ENCODE measurements around the gene CPPED1.

Gene CPPED1

GRCh38 chr16:12681653-12682052 lies 122.0 kb downstream of the CPPED1 start:
- H3K4me3 ChIP-seq (ENCODE audit: low read length): no peak overlapping the region
- TF ChIP-seq ZNF274 (IDR thresholded peaks at IDR 0.05; ENCODE audit: low read depth, low read length): no peak

- no peak overlapping the region for H3K4me3 ChIP-seq (ENCODE audit: low read length)
- TF ChIP-seq ZNF274 (IDR thresholded peaks at IDR 0.05; ENCODE audit: low read depth, low read length): no peak
These were observed 123.2 kb downstream of the CPPED1 start for GRCh38 chr16:12680531-12680930.

DNA sequence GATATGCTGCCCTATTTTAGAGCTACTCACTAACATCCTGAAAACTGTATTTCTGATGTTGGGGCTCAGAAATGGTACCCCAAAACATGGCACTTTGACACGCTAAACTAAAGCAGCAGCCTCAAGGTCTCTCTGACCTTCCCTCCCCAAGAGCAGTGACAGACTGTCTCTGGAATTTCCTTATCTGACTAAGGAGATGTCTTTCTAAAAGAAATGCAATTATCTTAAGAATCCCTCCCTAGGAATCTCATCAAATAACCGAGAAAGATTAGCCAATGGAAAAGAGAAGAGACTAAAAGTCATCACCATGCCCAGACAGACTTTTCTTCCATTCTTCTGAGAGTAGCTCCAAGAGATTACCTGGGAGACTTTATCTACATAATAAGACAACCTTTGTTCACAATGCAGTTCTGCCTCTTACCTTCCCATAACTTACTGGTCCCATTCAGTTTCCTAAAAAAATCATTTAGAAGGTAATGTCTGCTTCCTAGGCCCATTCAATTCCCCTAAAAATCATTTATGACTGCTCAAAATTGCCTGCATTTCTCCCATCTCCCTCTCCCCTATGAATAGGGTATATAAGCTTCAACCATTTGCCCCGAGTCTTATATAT lies 123.9 kb downstream of the CPPED1 start:
- no peak overlapping the region for H3K4me3 ChIP-seq (ENCODE audit: low read length)
- no peak for TF ChIP-seq ZNF274 (IDR thresholded peaks at IDR 0.05; ENCODE audit: low read depth, low read length)

GRCh38 chr16:12678983-12679382 lies 124.7 kb downstream of the CPPED1 start:
- H3K4me3 ChIP-seq (ENCODE audit: low read length): no peak overlapping the region
- no peak for TF ChIP-seq ZNF274 (IDR thresholded peaks at IDR 0.05; ENCODE audit: low read depth, low read length)

- TF ChIP-seq ZNF274 (IDR thresholded peaks at IDR 0.05; ENCODE audit: low read depth, low read length): no peak
- no peak overlapping the region for H3K4me3 ChIP-seq (ENCODE audit: low read length)
These were observed 126.2 kb downstream of the CPPED1 start for GRCh38 chr16:12677502-12677901.

- no peak for TF ChIP-seq ZNF274 (IDR thresholded peaks at IDR 0.05; ENCODE audit: low read depth, low read length)
- no peak overlapping the region for H3K4me3 ChIP-seq (ENCODE audit: low read length)
These were observed 127.8 kb downstream of the CPPED1 start for GRCh38 chr16:12675852-12676251.

DNA sequence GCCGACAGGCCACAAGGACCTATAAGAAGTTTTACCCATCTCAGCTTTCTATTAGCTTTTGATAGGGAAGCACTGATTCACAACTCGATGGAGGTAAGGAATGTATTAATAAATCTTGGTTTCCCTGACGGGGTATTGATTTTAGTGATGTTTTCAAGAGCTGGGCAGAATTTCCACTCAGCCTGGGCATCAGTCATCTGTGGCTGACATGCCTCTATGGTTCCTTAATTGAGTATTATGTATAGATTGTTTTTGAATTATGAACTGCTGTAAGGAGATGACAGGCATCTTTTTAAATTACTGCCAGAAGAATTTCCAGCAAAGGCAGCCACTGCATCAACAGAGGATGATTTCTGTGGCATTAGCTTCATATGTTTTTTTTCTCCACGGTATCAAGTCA lies 128.6 kb downstream of the CPPED1 start:
- H3K4me3 ChIP-seq (ENCODE audit: low read length): no peak overlapping the region
- no peak for TF ChIP-seq ZNF274 (IDR thresholded peaks at IDR 0.05; ENCODE audit: low read depth, low read length)

DNA sequence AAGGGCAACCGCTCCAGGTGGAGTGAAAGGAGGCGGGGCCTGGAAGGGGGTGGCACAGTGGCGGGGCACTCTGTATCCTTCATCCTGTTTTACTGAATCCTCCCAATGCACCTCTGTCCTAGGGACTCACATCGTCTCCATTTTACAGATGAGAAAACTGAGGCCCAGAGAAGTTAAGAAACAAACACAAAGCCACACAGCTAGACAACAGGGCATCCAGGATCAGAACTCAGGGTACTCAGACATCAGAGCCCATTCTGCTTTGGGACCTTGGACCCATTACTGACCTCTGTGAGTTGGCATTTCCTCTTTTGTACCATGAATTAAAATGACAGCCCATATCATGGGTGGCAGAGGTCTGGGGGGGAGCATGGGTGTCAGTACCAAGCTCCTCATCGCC lies 129.2 kb downstream of the CPPED1 start:
- no peak for TF ChIP-seq ZNF274 (IDR thresholded peaks at IDR 0.05; ENCODE audit: low read depth, low read length)
- no peak overlapping the region for H3K4me3 ChIP-seq (ENCODE audit: low read length)

DNA sequence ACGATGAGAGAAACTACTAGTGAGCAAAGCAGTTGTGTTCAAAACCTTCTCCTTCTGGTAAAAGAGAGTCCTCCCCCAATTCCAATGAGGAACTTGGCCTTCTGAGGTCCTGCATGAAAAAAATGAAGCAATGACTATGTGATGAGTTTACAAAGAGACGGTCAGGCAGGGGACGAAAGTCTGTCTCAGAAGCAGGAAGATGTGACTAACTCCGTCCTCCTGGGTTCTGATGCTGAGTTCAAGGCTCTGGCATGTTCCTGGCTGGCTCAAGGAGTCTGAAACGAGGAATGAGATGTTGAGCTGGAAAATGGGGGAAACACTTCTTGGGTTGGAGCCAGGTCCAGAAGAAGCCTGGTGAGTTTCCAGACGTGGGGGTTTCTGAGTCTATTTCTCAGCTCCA lies 129.6 kb downstream of the CPPED1 start:
- TF ChIP-seq ZNF274 (IDR thresholded peaks at IDR 0.05; ENCODE audit: low read depth, low read length): no peak
- no peak overlapping the region for H3K4me3 ChIP-seq (ENCODE audit: low read length)

- no peak for TF ChIP-seq ZNF274 (IDR thresholded peaks at IDR 0.05; ENCODE audit: low read depth, low read length)
These were observed 130.2 kb downstream of the CPPED1 start for GRCh38 chr16:12673466-12673865.

DNA sequence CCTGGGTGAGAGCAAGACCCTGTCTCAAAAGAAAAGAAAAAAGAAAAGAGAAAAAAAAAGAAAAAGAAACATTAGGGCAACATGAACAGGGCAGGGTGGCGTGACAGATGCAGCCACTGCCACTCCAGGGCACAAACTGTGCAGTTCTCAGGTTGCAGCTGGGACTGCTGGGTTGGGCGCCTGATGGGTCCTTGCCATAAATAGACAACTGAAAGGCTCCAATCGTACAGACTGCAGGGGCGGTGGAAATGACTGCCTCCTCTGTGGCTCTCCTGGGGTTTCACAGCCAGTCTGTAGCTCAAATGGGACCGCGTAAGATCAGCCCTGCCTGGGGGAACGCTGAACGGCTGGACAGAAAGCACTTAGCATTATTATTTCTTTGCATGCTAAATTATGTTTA lies 130.7 kb downstream of the CPPED1 start:
- no peak for TF ChIP-seq ZNF274 (IDR thresholded peaks at IDR 0.05; ENCODE audit: low read depth, low read length)
- no peak overlapping the region for H3K4me3 ChIP-seq (ENCODE audit: low read length)

More at GRCh38 chr16:12673466-12673865, 130.2 kb downstream of the CPPED1 start:
- H3K4me3 ChIP-seq (ENCODE audit: low read length): no peak overlapping the region

- no peak for TF ChIP-seq ZNF274 (IDR thresholded peaks at IDR 0.05; ENCODE audit: low read depth, low read length)
- H3K4me3 ChIP-seq (ENCODE audit: low read length): no peak overlapping the region
These were observed 133.8 kb downstream of the CPPED1 start for GRCh38 chr16:12669908-12670307.

DNA sequence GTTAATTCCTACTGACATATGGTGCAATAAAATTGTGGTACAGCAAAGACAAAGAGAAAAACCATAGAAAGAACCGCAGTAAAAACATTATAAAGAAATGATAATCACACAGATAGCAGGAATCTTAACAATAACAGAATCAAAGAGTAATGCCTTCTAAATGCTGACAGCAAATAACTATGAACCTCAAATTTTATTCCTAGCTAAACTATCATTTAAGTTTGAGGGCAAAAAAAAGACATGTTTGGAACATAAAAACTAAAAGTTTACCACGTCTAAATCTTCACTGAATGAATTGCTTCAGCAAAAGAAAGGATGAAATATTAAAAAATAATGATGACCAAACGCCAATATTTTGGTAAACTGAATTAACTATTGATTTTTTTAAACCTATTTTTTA lies 135.8 kb downstream of the CPPED1 start:
- H3K4me3 ChIP-seq (ENCODE audit: low read length): no peak overlapping the region
- TF ChIP-seq ZNF274 (IDR thresholded peaks at IDR 0.05; ENCODE audit: low read depth, low read length): no peak

- no peak for TF ChIP-seq ZNF274 (IDR thresholded peaks at IDR 0.05; ENCODE audit: low read depth, low read length)
- no peak overlapping the region for H3K4me3 ChIP-seq (ENCODE audit: low read length)
These were observed 139.4 kb downstream of the CPPED1 start for GRCh38 chr16:12664164-12664733.

DNA sequence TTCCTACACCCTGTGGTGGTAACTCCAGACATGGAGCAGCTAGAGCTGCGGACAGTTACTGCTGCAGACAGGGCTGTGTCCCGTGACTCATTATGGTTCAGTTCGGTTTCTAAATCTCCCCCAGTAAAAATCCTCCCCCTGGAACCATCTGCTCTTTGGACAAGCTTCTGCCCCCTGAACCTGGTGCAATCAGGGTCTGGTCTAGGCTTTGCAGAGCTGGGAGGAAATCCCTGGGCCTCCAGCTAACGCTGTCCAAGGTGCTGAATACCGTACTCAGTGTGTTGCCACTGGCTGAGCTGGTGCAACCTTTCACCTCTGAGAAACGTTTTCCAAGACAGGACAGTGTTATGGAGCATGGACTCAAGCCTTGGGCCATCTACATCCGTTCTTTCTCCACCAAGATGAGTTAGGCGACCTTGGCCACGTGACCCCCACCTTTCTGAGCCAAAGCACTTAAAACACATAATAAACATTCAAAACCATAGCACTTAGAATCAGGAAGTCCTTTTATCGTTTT lies 142.0 kb downstream of the CPPED1 start:
- H3K4me3 ChIP-seq (ENCODE audit: low read length): no peak overlapping the region
- TF ChIP-seq ZNF274 (IDR thresholded peaks at IDR 0.05; ENCODE audit: low read depth, low read length): no peak

DNA sequence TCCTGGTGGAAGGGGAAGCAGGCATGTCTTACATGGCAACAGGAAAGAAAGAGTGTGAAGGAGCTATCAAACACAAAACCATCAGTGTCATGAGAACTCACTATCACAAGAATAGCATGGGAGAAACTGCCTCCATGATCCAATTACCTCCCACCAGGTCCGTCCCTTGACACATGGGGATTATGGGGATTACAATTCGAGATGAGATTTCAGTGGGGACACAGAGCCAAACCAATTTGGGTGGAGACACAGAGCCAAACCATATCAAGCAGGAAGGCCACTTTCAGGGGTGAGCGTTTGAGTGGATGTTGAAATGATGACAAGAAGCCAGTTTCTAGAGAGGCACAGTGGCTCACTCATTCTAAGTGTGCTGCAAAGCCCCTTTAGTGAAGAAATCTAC lies 143.8 kb downstream of the CPPED1 start:
- no peak for TF ChIP-seq ZNF274 (IDR thresholded peaks at IDR 0.05; ENCODE audit: low read depth, low read length)
- H3K4me3 ChIP-seq (ENCODE audit: low read length): no peak overlapping the region
